PC-3 (cell line): Measurements from ENCODE around the gene FLRT1. TPM values are rescaled to one million over a fixed set of nuclear protein-coding genes. Genes with fewer than 3 reads are reported as not detected.

Experiments
- ATAC-seq: fragments of 200-7000 bp; cut with Tn5 transposase; 2 replicates; pipeline ENCODE4 v1.9.1; 2020; ENCODE audit warnings: mild to moderate bottlenecking, moderate library complexity
- BruUV-seq: library from RNA; stranded (reverse); fragments of 400-500 nt; replicated peaks from 2 replicates; lab custom pipeline; 2021; lab: Mats Ljungman, UMichigan
- CTCF ChIA-PET: fragments of 300-600 bp; sonication (Branson Sonifier 250); formaldehyde crosslinking; loops from one replicate; lab custom pipeline; 2022; ENCODE audit warnings: antibody characterized with exemption; lab: Charles Lee
- POLR2A ChIA-PET: fragments of 300-600 bp; sonication (Branson Sonifier 250); formaldehyde crosslinking; loops from one replicate; lab custom pipeline; 2022; ENCODE audit warnings: antibody characterized with exemption; ENCODE audit not compliant: unreplicated experiment; lab: Charles Lee
- DNase-seq: peaks from one replicate; pipeline ENCODE4 v3.0.0-alpha.2; 2015
- H2AFZ ChIP-seq: fragments of 300-600 bp; sonication (generic); 2 replicates; pipeline ENCODE4 v1.6.0; 2016; ENCODE audit warnings: antibody characterized with exemption, low read length
- H3F3A ChIP-seq: fragments of 300-600 bp; sonication (generic); one replicate; pipeline ENCODE4 v1.6.0; 2017; ENCODE audit warnings: antibody characterized with exemption, low read length, control low read depth, mild to moderate bottlenecking; ENCODE audit not compliant: unreplicated experiment
- H3K27ac ChIP-seq: fragments of 300-600 bp; sonication (generic); 2 replicates; pipeline ENCODE4 v1.5.1; 2016; ENCODE audit warnings: mild to moderate bottlenecking, low read length
- H3K27me3 ChIP-seq: fragments of 300-600 bp; sonication (generic); 2 replicates; pipeline ENCODE4 v1.6.1; 2016; ENCODE audit warnings: low read length, mixed read lengths
- H3K36me3 ChIP-seq: fragments of 300-600 bp; sonication (generic); 2 replicates; pipeline ENCODE4 v1.6.1; 2016; ENCODE audit warnings: low read depth, mixed run types, low read length, mixed read lengths
- H3K4me1 ChIP-seq: fragments of 300-600 bp; sonication (generic); 2 replicates; pipeline ENCODE4 v1.5.1; 2016; ENCODE audit warnings: low read length; ENCODE audit not compliant: insufficient read depth
- H3K4me2 ChIP-seq: fragments of 300-600 bp; sonication (generic); 2 replicates; pipeline ENCODE4 v1.6.0; 2016; ENCODE audit warnings: low read length
- H3K4me3 ChIP-seq: fragments of 300-600 bp; sonication (generic); 2 replicates; pipeline ENCODE4 v1.5.1; 2016; ENCODE audit warnings: mild to moderate bottlenecking, low read length, mixed read lengths
- H3K79me2 ChIP-seq: fragments of 300-600 bp; sonication (generic); 2 replicates; pipeline ENCODE4 v1.6.1; 2017; ENCODE audit warnings: low read length, mixed read lengths
- H3K9ac ChIP-seq: fragments of 300-600 bp; sonication (generic); 2 replicates; pipeline ENCODE4 v1.6.0; 2016; ENCODE audit warnings: mild to moderate bottlenecking, low read length
- H3K9me2 ChIP-seq: fragments of 300-600 bp; sonication (generic); replicated peaks from 2 replicates; pipeline ENCODE4 v1.6.1; 2016; ENCODE audit warnings: mixed run types, low read length, mixed read lengths
- H3K9me3 ChIP-seq: fragments of 300-600 bp; sonication (generic); 2 replicates; pipeline ENCODE4 v1.6.1; 2016; ENCODE audit warnings: low read length, mixed read lengths
- H4K20me1 ChIP-seq: fragments of 300-600 bp; sonication (generic); 2 replicates; pipeline ENCODE4 v1.6.1; 2016; ENCODE audit warnings: low read length, mixed read lengths
- CTCF ChIP-seq: fragments of 300-600 bp; sonication (generic); conservative IDR thresholded peaks from 2 replicates; pipeline ENCODE4 v1.5.1; 2017; ENCODE audit warnings: antibody characterized with exemption, low read depth, mild to moderate bottlenecking, low read length
- EZH2 ChIP-seq: fragments of 300-600 bp; sonication (generic); IDR thresholded peaks from one replicate; pipeline ENCODE4 v1.6.1; 2017; ENCODE audit warnings: antibody characterized with exemption, mild to moderate bottlenecking, low read length; ENCODE audit not compliant: unreplicated experiment
- EZH2phosphoT487 ChIP-seq: fragments of 300-600 bp; sonication (generic); IDR thresholded peaks from 2 replicates; pipeline ENCODE4 v1.6.1; 2018; ENCODE audit warnings: mild to moderate bottlenecking, antibody characterized with exemption, low read length, borderline replicate concordance
- intact Hi-C: fragments of 100-400 bp; cut with micrococcal nuclease; formaldehyde crosslinking; loops from 2 replicates; pipeline ENCODE4 v1.9.0; 2023
- total RNA-seq: library from RNA; depleted of rRNA; stranded (reverse); fragments of >200 nt; gene quantifications from 2 replicates; pipeline ENCODE4 v1.2.3, GENCODE V29; 2014

FLRT1 gene
- total RNA-seq, 1 experiment from 2014 or later = not detected

GRCh38 chr11:64032050-64032449, 3.7 kb upstream of the FLRT1 start:
- Histone ChIP-seq H3K27ac (no peak overlapping the region), H2AFZ (no peak overlapping the region), H3K9me3 (no peaks in the 10 kb centered on the region), H3K36me3 (no peaks in the 10 kb centered on the region), H3K9ac (no peak overlapping the region), H3K4me2 (no peak overlapping the region), H3F3A (no peaks in the 10 kb centered on the region), H3K9me2 (no peaks in the 10 kb centered on the region), H3K79me2 (no peaks in the 10 kb centered on the region), H3K4me1 (peaks cover 8% of the 10 kb centered on the region), H3K4me3 (no peak overlapping the region), H4K20me1 (peaks cover 5% of the 10 kb centered on the region), H3K27me3 (peaks cover 14% of the 10 kb centered on the region)
- intact Hi-C loops = no loop called here
- TF ChIP-seq EZH2phosphoT487 (no peak), CTCF (no peak), EZH2 (no peak)
- DNase-seq (peak; percentile 55), ATAC-seq (peak; percentile 76)
- ChIA-PET POLR2A (no interaction called here), CTCF (interaction anchor here (0.6 kb wide), 1 partner anchor 98 kb away, joined by 3 read pairs; no protein-coding TSS in a partner anchor)
- no TSS peak for BruUV-seq

GRCh38 chr11:64034411-64034811, 1.3 kb upstream of the FLRT1 start:
- no peaks in the 10 kb centered on the region for H3K9me3 ChIP-seq
- DNase-seq = no peak
- H3K36me3 ChIP-seq = no peaks in the 10 kb centered on the region
- H3K4me2 ChIP-seq = no peak overlapping the region
- TF ChIP-seq CTCF = no peak
- TF ChIP-seq EZH2phosphoT487 = no peak
- TF ChIP-seq EZH2 = no peak
- intact Hi-C loops = no loop called here
- H2AFZ ChIP-seq = no peak overlapping the region
- ChIA-PET CTCF (no interaction called here), POLR2A (no interaction called here)
- H3K79me2 ChIP-seq = no peaks in the 10 kb centered on the region
- no peaks in the 10 kb centered on the region for H3K9me2 ChIP-seq
- H3F3A ChIP-seq = no peaks in the 10 kb centered on the region
- H3K27me3 ChIP-seq = peaks cover 14% of the 10 kb centered on the region
- no peak overlapping the region for H3K9ac ChIP-seq
- no TSS peak for BruUV-seq
- H3K27ac ChIP-seq = no peak overlapping the region
- peaks cover 5% of the 10 kb centered on the region for H4K20me1 ChIP-seq
- peaks cover 8% of the 10 kb centered on the region for H3K4me1 ChIP-seq
- no peak for ATAC-seq
- no peak overlapping the region for H3K4me3 ChIP-seq

- intact Hi-C loops = no loop called here
- no peak overlapping the region for H3K27ac ChIP-seq
- H3K9ac ChIP-seq = no peak overlapping the region
- no peak overlapping the region for H2AFZ ChIP-seq
- no peaks in the 10 kb centered on the region for H3K79me2 ChIP-seq
- BruUV-seq = no TSS peak
- no peak for TF ChIP-seq EZH2
- TF ChIP-seq EZH2phosphoT487 = no peak
- no peak for TF ChIP-seq CTCF
- 0 out of 2 replicates have a peak overlapping the region, but pooled peaks have one; percentile 21 for H3K4me2 ChIP-seq
- H3K9me2 ChIP-seq = no peaks in the 10 kb centered on the region
- peaks cover 8% of the 10 kb centered on the region for H3K4me1 ChIP-seq
- H3K36me3 ChIP-seq = no peaks in the 10 kb centered on the region
- peaks cover 14% of the 10 kb centered on the region for H3K27me3 ChIP-seq
- H3K9me3 ChIP-seq = no peaks in the 10 kb centered on the region
- DNase-seq (no peak), ATAC-seq (no peak)
- H3K4me3 ChIP-seq = no peak overlapping the region
- CTCF ChIA-PET = no interaction called here
- H3F3A ChIP-seq = no peaks in the 10 kb centered on the region
- POLR2A ChIA-PET = no interaction called here
- peaks cover 5% of the 10 kb centered on the region for H4K20me1 ChIP-seq
Observed at GRCh38 chr11:64035081-64035524, 628 bp upstream of the FLRT1 start.
